Subcutaneous adipose tissue (tissue), 4 donors: ENCODE data around the gene LCN6. TPM values are rescaled to one million over a fixed set of nuclear protein-coding genes. Genes with fewer than 3 reads are reported as not detected.

Source experiments
- total RNA-seq, 4 donors: library from RNA; depleted of rRNA; stranded (reverse); fragments of >200 nt; gene quantifications; one replicate each; pipeline ENCODE4 v1.1.0, GENCODE V29; 2016
- TF ChIP-seq, protein P1 (sequence below): fragments of 450-650 bp; IDR thresholded peaks from one replicate; pipeline ENCODE4 v1.5.1; 2016; ENCODE audit warnings: low read depth, mild to moderate bottlenecking, control low read depth, antibody characterized with exemption, moderate library complexity

LCN6 gene
- total RNA-seq, 4 donors from 2014 or later, result 2.4 to 18.3 (median 7.9) TPM

DNA sequence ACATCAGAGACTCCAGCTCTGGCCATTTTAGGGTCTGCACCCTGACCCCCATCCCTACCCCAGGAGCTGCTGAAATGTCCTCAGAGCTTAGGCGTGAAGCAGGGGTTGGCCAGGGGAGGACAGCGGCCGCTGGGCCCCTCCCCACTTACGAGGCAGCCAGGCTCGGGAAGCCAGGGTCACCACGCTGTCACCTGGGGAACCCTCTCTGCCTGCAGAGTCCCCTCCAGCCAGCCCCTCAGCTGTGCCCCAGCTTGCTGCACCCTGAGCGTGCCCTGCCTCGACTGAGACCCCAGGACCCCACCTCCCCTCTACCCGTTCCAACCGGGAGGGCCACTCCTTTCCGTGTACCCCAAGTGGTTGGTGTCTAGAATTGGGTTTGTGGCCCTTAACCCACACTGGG lies 8.3 kb downstream of the LCN6 start:
- TF ChIP-seq, protein P1, sequence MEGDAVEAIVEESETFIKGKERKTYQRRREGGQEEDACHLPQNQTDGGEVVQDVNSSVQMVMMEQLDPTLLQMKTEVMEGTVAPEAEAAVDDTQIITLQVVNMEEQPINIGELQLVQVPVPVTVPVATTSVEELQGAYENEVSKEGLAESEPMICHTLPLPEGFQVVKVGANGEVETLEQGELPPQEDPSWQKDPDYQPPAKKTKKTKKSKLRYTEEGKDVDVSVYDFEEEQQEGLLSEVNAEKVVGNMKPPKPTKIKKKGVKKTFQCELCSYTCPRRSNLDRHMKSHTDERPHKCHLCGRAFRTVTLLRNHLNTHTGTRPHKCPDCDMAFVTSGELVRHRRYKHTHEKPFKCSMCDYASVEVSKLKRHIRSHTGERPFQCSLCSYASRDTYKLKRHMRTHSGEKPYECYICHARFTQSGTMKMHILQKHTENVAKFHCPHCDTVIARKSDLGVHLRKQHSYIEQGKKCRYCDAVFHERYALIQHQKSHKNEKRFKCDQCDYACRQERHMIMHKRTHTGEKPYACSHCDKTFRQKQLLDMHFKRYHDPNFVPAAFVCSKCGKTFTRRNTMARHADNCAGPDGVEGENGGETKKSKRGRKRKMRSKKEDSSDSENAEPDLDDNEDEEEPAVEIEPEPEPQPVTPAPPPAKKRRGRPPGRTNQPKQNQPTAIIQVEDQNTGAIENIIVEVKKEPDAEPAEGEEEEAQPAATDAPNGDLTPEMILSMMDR, result no peak

DNA sequence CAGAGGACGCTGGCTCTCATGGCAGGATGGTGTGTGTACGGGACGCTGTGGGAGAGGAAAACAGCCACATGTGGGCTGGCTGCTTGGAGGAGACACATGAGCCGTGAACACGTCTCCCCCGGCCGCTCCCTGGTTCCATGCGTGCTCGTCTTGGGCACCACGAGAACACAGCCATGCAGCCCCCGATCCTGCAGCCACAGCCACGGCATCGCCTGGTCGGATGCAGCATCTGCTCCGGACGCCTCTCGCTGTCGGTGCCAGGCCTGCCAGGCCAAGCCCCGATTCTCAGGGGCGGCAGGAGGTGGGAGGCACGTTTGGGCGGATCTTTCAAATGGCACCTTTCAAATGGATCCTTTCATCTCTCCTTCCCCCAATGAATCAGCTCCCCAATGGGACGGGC lies 8.8 kb downstream of the LCN6 start:
- TF ChIP-seq, protein P1, result no peak

DNA sequence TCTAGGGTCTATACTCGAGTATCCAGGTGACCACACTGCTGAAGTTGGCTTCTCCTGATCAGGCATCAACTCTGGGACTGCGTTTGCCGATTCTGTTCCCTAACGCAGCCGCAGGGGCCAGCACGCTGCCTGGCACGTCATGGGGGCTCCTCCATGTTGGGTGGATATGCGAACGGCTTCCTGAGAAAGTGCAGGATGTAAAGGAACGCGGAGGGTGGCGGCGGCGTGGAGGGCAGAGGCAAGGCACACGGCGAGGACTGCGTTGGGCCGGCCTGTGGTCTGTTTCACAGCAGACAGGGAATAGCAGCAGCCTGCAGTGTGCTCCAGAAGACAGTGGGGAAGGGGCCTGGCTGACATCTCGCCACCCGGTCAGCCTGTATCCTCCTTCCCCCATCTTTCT lies 9.4 kb downstream of the LCN6 start:
- TF ChIP-seq, protein P1, result no peak

DNA sequence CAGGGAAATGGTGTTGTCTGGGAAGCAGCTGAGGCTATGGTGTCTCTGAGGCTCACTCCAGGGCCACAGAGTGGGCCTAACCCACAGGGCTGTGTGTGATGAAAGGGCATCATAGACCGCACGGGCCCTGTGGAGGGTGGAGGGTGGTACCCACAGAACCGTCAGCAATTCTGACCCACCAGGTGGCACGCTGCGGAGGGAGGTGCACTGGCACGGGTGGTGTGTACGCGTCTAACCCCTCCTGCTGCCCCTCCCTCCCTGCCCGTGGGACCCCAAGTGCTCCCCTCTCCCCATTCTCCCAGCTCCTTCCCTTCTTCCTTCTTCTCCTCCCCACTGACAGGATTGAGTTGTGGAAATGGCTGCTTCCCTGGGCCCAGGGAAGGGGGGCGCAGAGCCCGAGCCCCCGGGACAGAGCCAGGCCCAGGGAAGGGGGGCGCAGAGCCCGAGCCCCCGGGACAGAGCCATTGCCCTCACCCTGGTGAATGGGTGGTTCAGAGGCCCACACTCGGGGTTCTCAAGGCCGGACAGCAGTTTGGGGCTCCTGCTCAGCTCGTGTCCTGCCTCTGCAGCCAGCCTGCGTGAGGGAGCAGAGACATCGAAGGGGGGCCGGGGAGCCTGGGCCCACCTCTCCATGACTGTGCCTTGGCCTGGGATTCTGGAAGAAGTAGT lies 12.4 kb downstream of the LCN6 start:
- TF ChIP-seq, protein P1, result no peak

DNA sequence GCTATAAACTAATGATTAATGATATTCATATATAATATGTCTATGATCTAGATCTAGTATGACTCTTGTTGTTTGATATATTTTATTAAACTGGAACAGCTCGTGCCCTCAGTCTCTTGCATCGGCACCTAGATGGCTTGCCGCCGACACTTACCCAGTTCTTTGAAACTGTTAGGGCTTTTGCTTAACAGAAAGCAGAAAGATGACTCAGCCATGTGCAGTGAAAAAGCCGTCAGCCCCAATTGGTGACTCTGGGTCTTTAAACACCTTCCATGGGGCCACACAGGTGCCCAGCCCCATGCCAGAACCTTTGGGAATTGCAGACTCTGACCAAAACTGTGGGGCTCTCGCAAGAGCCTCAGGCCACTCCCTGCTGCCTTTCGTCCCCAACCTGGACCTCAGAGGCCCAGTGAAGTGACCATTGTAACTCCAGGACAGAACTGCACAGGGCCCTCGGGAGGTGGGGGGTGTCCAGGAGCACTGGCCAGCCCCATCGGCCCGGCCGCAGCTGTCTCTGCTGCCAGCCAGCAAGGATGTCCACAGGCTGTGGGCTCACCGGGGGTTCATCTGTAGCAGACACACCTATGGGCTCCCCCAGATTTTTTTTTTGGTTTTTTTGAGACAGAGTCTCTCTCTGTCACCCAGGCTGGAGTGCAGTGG lies 13.4 kb downstream of the LCN6 start:
- TF ChIP-seq, protein P1, result no peak

DNA sequence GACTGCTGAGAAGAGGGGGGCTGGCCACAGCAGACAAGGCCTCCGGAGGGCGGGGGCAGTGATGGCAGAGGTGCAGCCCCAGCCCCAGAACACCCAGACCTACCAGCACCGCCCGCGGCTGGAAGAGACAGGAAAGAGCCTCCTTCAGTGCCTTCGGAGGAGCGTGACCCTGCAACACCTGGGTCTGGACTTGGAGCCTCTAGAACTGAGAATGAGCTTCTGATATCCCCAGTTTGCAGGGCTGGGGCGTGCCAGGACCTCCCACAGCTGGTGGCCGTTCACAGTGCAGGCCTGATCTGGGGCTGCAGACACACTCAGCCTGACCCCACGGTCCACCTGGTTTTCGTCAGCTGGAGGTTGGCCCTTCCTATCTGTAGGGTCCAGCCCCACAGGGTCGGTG lies 14.7 kb downstream of the LCN6 start:
- TF ChIP-seq, protein P1, result no peak

DNA sequence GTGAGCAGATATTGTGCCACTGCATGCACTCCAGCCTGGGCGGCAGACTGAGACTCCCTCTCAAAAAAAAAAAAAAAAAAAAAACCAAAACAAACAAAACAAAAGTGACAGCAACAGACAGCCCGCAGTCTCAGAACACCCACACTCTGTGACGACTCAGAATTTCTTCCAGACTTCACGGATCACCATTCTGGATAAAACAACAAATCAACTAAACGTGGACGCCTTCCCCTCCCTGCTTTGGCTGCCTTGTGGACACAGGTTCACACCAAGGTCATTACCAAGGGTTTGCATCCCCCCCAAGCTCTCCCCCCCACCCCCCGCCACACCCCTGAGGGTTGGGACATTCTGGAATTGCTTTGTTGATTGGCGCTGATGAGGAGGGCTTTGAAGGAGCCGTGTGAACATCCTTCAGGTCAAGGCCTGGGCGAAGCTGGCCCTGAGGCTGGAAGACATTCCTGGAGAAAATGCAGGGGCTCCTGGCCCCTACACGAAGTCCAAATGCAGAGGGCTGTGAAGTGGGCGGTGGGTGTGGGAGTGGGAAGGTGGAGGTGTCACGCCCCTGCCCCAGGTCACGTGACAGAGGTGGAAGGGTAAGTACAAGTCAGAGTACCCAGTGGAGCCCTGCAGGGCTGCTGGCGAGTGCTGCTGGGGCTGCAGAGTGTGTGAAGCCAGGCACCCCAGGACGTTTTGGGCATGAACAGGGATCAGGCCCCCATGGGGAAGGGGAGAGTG lies 15.7 kb downstream of the LCN6 start:
- TF ChIP-seq, protein P1, result no peak
